ENCODE results near the gene CNMD.

CNMD gene

DNA sequence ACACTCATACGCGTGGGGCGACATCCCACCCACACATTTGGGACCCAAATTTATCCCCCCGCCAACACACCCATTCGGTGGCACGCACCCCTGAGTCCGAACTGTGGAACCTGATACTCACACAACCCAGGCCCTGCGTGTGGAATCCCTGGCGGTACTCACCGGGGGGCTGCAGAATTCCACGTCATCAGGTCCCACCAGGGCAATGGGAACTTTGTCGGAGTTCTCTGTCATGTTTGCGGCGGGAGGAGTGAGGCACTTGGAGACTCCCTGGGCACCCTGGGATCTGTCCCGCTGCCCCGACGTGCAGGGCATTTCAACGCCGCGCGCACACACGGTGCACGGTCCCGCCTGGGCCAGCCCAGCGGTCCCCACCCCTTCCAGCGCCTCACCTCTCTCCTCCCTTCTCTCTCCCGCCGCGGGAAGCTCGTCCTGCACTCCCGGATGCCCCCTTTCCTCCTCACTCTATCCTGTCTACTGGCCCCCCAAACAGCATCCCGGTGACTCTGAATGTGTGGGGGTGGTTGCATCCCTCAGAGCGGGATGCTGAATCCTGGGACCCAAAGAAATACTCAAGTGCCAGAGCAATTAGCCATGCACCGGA lies at the start of gene CNMD:
TSS of gene CNMD (minus strand) at position 353 of the 604 bp plus-strand sequence. CDS start at position 234, 119 bp downstream.
- DNase-seq (ENCODE audit: low spot score) = no peak

GRCh38 chr13:52788011-52788410 lies 48.4 kb upstream of the CNMD start:
- no peak for DNase-seq (ENCODE audit: low spot score)

DNA sequence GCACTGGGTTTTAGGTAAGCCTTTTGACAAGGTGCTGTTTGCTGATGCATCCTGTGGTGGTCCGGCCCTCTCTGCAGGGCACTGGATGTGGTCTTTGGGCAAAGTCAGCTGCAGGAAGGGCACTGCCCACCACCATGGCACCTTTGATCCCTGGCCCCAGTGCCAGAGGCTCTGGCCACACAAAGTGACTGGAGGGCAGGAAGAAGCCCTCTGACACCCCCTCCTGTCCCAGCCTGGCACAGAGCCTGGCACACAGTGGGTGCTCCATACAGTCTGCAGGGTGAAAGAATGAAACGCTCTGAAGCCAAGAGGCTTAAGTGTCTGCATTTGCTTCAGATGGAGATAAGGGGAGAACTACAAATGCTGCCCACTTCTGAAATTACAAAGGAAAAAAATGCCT lies 47.6 kb upstream of the CNMD start:
- no peak for DNase-seq (ENCODE audit: low spot score)

DNA sequence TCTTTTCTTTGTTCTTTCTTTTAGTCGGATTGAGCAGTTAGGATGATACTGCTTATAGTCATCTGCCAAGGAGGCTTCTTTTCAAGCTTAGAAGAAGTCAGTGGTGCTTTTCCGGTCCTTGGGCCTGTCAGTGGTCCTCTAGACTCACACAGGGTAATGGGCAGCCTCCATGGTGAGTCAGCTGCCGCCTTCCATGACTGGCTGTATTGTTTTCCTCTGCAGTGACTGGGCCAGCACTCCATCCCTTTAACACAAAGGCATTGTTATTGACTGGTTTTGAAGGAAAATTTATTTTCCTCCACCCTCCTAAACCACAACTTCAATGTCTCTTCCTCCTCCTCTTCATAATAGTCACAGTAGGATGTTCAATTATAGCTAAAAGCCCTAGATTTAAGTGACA lies 47.1 kb upstream of the CNMD start:
- no peak for DNase-seq (ENCODE audit: low spot score)

- no peak for DNase-seq (ENCODE audit: low spot score)
These were observed 46.1 kb upstream of the CNMD start for GRCh38 chr13:52785739-52786138.

DNA sequence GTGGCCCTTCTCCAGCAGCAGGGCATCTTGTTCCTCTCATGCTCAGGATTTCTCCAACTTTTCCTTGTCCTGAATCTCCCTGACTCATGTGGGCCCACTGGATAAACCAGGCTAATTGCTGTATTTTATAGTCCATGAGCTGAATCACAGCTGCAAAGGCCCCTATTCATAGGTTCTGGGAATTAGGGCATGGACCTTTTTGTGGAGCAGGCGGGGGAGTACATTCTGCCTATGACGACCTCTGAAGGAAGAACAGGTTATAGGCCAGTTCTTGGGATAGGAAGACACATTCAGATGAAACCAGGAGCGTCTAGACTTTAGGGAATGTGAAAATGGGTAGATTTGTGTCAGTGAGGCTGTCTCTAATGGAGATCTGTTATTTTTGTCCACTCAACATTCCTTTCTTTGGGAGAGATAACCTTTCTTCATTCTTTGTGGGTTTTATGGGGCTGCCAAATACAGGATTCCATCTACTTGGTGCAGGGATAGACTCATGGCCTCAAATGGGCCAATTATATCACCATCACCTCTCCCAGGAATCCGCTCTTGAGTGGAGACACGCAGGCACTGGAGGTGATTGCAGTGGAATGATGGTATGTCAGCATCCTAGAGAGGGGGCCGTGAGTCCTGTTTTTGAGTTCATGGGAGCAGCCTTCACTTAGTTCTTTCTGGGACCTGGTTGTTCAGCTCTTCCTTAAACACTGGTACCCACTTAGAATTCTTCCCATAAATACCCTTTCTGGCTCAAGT lies 45.1 kb upstream of the CNMD start:
- no peak for DNase-seq (ENCODE audit: low spot score)

- DNase-seq (ENCODE audit: low spot score) = no peak
These were observed 44.3 kb upstream of the CNMD start for GRCh38 chr13:52783943-52784342.

DNA sequence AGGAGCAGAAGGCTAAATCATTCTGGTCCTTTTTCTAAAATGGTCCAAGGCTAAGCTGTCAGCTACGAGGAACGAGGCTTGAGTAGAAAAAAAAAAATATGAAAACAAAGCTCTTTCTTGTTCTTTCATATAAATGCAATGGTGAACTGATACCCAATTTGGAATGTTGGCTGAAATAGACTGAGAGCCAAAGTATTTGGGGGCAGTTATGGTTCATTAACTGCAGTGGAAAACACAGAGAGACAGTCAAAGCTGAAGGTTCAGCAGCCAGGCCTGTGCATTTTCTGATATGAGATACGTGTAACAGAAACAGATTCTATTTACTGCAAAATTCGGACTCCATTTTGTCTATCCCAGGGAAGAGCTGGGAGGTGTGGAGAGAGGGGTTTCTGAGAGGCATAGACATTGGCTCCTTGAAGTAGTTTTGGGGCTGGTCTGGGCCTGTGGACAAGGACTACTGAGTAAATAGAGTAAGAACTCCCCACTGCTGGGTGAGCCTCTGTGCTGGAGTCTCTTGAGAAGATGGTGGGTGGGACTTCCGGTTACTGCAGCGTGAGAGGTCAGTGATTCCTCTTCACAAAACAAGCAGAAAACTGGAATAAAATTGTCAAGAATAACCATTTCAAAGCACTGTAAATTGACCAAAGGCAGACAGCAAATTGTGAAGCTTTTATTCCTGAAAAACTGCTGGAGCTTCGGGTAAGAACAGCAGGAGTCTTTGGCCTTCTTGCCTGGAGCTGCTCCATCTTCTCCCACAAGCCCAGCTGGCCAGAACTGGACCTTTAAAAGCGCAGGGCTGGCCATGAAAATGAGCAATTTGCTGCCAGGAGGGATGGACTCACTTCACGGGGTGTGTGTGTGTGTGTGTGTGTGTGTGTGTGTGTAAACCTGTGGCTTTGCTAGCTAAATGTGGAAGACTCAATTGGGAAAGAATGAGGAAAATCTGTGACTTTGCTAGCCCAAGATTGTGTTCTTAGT lies 43.1 kb upstream of the CNMD start:
- no peak for DNase-seq (ENCODE audit: low spot score)

GRCh38 chr13:52780611-52781010 lies 41.0 kb upstream of the CNMD start:
- no peak for DNase-seq (ENCODE audit: low spot score)

- no peak for DNase-seq (ENCODE audit: low spot score)
These were observed 40.5 kb upstream of the CNMD start for GRCh38 chr13:52780092-52780491.

GRCh38 chr13:52779103-52779502 lies 39.5 kb upstream of the CNMD start:
- no peak for DNase-seq (ENCODE audit: low spot score)

- DNase-seq (ENCODE audit: low spot score) = no peak
These were observed 37.1 kb upstream of the CNMD start for GRCh38 chr13:52776726-52777125.

GRCh38 chr13:52775511-52775910 lies 35.9 kb upstream of the CNMD start:
- DNase-seq (ENCODE audit: low spot score) = no peak

- DNase-seq (ENCODE audit: low spot score) = no peak
These were observed 28.4 kb upstream of the CNMD start for GRCh38 chr13:52767949-52768516.

DNA sequence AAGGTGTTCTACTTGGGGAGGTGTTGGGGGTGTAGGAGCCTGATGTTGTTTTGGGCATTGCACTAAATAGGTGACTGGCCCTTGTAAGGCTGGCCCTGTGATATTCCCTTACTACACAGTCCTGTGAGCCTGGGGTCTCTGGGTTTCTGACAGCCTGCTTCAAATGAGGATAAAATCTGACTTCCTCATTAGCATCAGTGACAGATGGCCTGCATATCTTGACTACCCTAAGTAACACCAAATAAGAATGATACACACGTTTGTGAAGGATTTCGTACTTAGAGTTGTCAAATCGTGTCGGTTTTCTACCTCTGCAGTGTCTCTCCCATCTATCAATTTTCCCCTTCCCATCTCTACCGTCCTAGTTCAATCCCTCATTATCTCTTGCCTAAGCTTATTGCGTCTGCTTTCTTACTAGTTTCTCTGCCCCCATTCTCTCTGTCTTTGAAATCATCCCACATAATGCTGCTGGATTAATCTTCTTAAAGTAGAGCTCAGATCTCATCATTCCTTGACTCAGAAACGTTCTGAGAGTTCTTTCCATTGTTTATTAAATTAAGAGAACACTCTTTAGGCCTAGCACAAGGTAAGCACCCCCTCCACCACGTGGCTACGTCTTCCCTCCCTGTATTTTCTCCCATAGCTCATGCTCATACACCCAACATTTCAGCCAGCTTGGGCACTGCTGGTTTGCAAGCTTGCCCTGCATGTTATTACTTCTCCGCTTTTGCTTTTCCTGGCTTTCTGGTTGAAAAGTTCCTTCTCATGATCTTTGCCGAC lies 26.2 kb upstream of the CNMD start:
- DNase-seq (ENCODE audit: low spot score) = no peak

GRCh38 chr13:52760077-52760476 lies 20.5 kb upstream of the CNMD start:
- DNase-seq (ENCODE audit: low spot score) = no peak

GRCh38 chr13:52758114-52758513 lies 18.5 kb upstream of the CNMD start:
- DNase-seq (ENCODE audit: low spot score) = no peak

DNA sequence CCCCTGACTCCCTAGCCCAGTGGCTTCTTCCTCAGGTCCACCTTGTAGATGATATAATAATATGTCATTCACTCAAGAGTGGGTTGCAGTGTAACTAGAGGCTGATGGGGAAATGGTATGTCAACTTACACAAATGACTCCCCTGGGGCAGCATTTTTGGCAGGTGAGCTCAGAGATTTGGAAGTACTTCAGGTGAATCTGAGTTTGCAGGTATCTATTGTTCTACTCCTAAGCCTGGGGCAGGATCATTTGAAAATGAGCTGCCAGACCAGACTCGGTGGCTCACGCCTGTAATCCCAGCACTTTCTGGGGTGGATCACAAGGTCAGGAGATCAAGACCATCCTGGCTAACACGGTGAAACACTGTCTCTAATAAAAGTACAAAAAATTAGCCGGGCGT lies 11.6 kb upstream of the CNMD start:
- no peak for DNase-seq (ENCODE audit: low spot score)

DNA sequence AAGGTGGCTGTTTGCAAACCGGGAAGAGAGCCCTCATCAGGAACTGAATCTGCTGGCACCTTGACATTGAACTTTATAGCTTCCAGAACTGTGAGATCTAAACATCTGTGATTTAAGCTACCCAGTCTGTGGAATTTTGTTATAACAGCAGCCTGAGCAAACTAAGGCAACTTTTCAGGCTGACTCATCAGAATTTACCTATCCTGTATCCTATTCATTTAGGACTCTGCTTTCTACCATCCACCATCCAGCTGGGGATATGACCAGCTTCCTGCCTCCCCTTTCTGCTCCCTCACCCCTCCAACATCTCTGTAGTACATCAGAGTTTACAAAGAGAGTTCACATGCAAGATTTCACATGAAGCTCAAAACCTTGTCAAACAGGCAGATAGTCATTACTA lies 11.1 kb upstream of the CNMD start:
- DNase-seq (ENCODE audit: low spot score) = no peak

DNA sequence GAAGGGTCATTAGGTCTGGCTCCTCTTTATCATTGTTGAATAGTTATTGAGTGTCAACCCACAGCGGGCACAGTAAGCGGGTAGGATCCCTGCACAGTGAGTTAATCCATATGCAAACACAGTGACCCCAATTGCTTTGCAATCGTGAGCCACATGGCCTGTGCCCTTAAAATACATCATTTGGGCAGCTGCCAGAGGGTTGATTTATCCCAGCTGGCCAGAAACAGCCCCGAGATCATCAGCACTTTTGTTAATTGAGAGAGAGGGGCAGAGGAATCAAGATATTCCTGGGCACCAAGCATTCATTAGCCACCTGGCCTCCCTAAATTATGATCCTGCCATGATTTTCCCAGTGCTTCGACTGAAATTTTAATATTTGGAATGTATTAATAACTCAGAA lies 9.8 kb upstream of the CNMD start:
- no peak for DNase-seq (ENCODE audit: low spot score)

DNA sequence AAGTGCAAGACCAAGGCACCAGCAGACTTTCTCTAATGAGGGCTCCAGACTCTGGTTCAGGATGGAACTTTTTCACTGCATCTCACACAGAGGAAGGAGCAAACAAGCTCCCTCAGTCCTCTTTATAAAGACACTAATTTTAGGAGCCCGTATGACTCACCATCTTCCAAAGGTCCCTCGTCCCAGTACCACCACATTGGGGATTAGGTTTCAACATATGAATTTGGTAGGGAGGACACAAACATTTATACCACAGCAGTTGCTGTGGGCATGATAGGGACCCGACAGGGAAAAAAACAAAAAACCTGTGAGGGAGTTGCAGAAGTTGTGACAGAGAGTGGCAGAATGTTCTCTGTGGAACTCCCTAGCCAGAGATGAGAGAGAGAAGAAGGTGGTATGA lies 6.5 kb upstream of the CNMD start:
- no peak for DNase-seq (ENCODE audit: low spot score)

Data from AG20443 (cell line).